Activated CD4-positive, alpha-beta T cell treated with anti-CD3 and anti-CD28 coated beads, Interleukin-2, amount 10 ng/mL, durations not matched to agents 7 days and 5 days (primary cell): ENCODE measurements around the gene DDIT3. TPM values are rescaled to one million over a fixed set of nuclear protein-coding genes. Genes with fewer than 3 reads are reported as not detected.

ENCODE experiments used
- CTCF ChIA-PET: fragments of 350-600 bp; sonication (Branson Sonifier 250); formaldehyde crosslinking; loops from one replicate; lab custom pipeline; 2021; ENCODE audit warnings: antibody characterized with exemption; lab: Charles Lee
- POLR2A ChIA-PET: fragments of 350-600 bp; sonication (Branson Sonifier 250); formaldehyde crosslinking; loops from one replicate; lab custom pipeline; 2021; ENCODE audit warnings: antibody characterized with exemption; lab: Charles Lee
- DNase-seq: peaks from one replicate; pipeline ENCODE4 v3.0.0-alpha.2; 2020
- H3K27ac Mint-ChIP-seq: one replicate; pipeline ENCODE4 v1.8.0; 2021; ENCODE audit warnings: mild to moderate bottlenecking, moderate library complexity, mixed read lengths
- H3K27me3 Mint-ChIP-seq: one replicate; pipeline ENCODE4 v1.8.0; 2021; ENCODE audit warnings: mixed read lengths
- H3K36me3 Mint-ChIP-seq: one replicate; pipeline ENCODE4 v1.8.0; 2021; ENCODE audit warnings: low read depth, mixed read lengths
- H3K4me1 Mint-ChIP-seq: one replicate; pipeline ENCODE4 v1.8.0; 2021; ENCODE audit warnings: mixed read lengths
- H3K4me3 Mint-ChIP-seq: one replicate; pipeline ENCODE4 v1.8.0; 2021; ENCODE audit warnings: mild to moderate bottlenecking, moderate library complexity, mixed read lengths
- H3K9me3 Mint-ChIP-seq: one replicate; pipeline ENCODE4 v1.8.0; 2021; ENCODE audit warnings: mixed read lengths
- total RNA-seq, 2 experiments: library from RNA; stranded (reverse); gene quantifications; one replicate each; pipeline ENCODE4 v1.2.3, GENCODE V29; 2021

Gene DDIT3
- total RNA-seq, 2 experiments from 2014 or later, result 10.5 to 11.4 TPM

DNA sequence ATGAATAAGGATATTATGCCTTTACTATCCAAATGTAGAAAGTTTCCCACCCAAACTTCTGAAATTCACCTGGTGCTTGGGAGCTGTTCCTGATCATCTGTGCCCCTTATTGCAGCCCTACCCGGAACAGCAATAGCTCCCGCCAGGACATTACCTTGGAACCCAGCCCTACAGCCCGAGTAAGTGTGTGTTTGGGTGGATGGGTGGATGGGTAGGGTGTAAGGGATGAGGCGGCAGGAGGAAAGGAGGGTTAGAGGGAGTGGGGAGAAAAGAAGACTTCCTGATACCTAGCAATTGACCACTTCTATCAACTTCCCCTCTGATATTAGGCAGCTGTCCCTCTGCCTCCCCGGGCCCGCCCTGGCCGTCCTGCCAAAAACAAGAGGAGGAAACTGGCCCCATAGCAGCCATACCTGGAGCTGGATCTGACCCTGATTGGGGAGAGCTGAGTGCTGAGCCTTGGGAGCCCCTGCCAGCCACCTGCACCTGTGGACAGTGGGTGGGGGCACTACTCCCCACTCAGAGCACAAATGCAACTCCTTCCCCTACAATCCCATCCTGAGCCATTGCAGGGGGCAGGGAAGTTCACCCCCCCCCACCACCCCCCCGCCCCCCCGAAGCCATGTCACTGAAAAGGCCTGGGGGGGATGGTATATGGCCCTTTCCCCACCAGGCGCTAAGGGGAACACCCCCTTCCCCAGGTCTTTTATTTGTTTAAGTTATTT lies 8.7 kb upstream of the DDIT3 start:
- Mint-ChIP-seq H3K4me3 (no peak overlapping the region), H3K27ac (no peak overlapping the region), H3K36me3 (peaks cover 47% of the 10 kb centered on the region), H3K27me3 (no peaks in the 10 kb centered on the region), H3K9me3 (no peaks in the 10 kb centered on the region), H3K4me1 (peaks cover 16% of the 10 kb centered on the region)
- CTCF ChIA-PET, result interaction anchor here (8.9 kb wide), 1 partner anchor 8 kb away, joined by 70 read pairs; no protein-coding TSS in a partner anchor
- DNase-seq, result no peak
- POLR2A ChIA-PET, result no interaction called here

DNA sequence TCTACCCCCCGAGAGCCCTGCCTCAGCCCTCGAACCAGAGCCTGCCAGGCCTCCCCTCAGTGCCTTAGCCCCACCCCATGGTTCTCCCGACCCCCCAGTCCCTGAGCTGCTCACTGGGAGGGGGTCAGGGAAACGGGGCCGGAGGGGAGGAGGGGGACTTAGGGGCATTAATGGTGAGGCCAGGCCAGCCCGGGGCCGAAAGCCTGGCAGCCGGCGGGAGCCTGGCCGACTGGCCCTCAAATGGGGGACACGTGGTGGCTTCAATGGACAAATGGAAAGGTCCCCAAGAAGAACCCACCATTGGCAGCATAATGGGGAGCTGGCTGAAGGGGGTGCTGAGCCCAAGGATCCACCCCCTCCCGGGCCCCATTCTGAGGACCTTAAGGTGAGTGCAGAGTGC lies 7.9 kb upstream of the DDIT3 start:
- ChIA-PET CTCF (interaction anchor here (0.5 to 8.9 kb wide), 4 partner anchors 9 to 116 kb away, joined by 3 to 70 read pairs (median 3); partner anchors contain the start of gene DCTN2), POLR2A (no interaction called here)
- Mint-ChIP-seq H3K36me3 (peaks cover 46% of the 10 kb centered on the region), H3K4me3 (no peak overlapping the region), H3K4me1 (peaks cover 24% of the 10 kb centered on the region), H3K27ac (no peak overlapping the region), H3K9me3 (no peaks in the 10 kb centered on the region), H3K27me3 (no peaks in the 10 kb centered on the region)
- no peak for DNase-seq

DNA sequence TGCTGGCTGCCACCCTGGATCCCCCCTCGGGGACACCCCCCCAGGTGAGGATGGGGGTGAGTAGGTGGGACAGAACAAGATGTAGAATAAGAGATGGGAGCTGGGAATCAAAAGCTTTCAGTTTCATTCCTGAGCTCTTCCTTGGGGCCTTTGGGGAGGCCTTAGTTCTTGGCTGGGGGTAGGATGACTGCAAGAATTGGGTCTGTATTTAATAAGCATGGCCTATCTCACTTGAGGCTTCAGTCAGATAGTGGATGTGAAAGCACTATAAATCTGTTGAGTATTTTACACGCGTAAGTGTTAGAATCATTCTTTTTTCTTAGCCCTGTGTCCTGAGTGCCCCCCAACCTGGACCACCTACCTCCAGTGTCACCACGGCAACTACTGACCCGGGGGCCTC lies 6.9 kb upstream of the DDIT3 start:
- ChIA-PET POLR2A (interaction anchor here (0.6 kb wide), 1 partner anchor 54 kb away, joined by 7 read pairs; no protein-coding TSS in a partner anchor), CTCF (interaction anchor here (0.7 to 8.9 kb wide), 2 partner anchors 10 to 73 kb away, joined by 3 to 70 read pairs; no protein-coding TSS in a partner anchor)
- peak overlapping the region; percentile 25 for H3K27ac Mint-ChIP-seq
- H3K36me3 Mint-ChIP-seq, result peaks cover 41% of the 10 kb centered on the region
- no peak overlapping the region for H3K4me3 Mint-ChIP-seq
- no peaks in the 10 kb centered on the region for H3K27me3 Mint-ChIP-seq
- H3K4me1 Mint-ChIP-seq, result peaks cover 28% of the 10 kb centered on the region
- no peak for DNase-seq
- no peaks in the 10 kb centered on the region for H3K9me3 Mint-ChIP-seq

DNA sequence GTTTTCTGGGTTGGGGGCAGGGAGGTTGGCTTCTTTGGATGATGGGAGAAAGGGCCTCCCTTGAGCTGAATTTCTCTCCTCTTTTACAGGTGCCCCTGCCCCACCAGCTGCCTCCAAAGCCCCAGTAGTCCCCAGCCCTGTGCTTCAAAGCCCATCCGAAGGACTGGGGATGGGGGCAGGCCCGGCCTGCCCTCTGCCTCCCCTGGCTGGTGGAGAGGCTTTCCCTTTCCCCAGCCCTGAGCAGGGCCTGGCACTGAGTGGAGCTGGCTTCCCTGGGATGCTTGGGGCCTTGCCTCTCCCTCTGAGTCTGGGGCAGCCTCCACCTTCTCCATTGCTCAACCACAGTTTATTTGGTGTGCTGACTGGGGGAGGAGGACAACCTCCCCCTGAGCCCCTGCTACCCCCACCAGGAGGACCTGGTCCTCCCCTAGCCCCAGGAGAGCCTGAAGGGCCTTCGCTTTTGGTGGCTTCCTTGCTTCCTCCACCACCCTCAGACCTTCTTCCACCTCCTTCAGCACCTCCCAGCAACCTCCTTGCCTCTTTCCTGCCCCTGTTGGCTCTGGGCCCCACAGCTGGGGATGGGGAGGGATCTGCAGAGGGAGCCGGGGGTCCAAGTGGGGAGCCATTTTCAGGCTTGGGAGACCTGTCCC lies 6.3 kb upstream of the DDIT3 start:
- Mint-ChIP-seq H3K36me3 (peaks cover 36% of the 10 kb centered on the region), H3K27ac (peak overlapping the region; percentile 46), H3K27me3 (no peaks in the 10 kb centered on the region), H3K4me3 (no peak overlapping the region), H3K4me1 (peaks cover 34% of the 10 kb centered on the region), H3K9me3 (no peaks in the 10 kb centered on the region)
- POLR2A ChIA-PET, result interaction anchor here (0.6 kb wide), 1 partner anchor 54 kb away, joined by 7 read pairs; no protein-coding TSS in a partner anchor
- no peak for DNase-seq
- CTCF ChIA-PET, result interaction anchor here (0.7 to 8.9 kb wide), 2 partner anchors 11 to 73 kb away, joined by 3 to 70 read pairs; no protein-coding TSS in a partner anchor

DNA sequence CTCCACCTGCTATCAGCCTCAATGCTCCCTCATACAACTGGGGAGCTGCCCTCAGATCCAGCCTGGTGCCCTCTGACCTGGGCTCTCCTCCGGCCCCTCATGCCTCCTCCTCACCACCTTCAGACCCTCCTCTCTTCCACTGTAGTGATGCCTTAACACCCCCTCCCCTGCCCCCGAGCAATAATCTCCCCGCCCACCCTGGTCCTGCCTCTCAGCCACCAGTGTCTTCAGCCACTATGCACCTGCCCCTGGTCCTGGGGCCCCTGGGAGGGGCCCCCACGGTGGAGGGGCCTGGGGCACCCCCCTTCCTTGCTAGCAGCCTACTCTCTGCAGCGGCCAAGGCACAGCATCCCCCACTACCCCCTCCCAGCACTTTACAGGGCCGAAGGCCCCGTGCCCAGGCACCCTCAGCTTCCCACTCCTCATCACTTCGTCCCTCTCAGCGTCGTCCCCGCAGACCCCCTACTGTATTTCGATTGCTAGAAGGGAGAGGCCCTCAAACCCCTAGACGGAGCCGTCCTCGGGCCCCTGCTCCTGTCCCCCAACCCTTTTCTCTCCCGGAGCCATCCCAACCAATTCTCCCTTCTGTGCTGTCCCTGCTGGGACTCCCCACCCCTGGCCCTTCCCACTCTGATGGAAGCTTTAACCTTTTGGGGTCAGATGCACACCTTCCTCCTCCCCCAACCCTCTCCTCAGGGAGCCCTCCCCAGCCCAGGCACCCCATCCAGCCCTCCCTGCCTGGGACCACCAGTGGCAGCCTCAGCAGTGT lies 5.5 kb upstream of the DDIT3 start:
- no peak overlapping the region for H3K4me3 Mint-ChIP-seq
- peaks cover 42% of the 10 kb centered on the region for H3K4me1 Mint-ChIP-seq
- no peak for DNase-seq
- H3K27me3 Mint-ChIP-seq, result no peaks in the 10 kb centered on the region
- ChIA-PET CTCF (interaction anchor here (1.5 to 8.9 kb wide), 2 partner anchors 12 to 18 kb away, joined by 5 to 70 read pairs; no protein-coding TSS in a partner anchor), POLR2A (no interaction called here)
- H3K36me3 Mint-ChIP-seq, result peaks cover 33% of the 10 kb centered on the region
- H3K9me3 Mint-ChIP-seq, result no peaks in the 10 kb centered on the region
- H3K27ac Mint-ChIP-seq, result no peak overlapping the region

DNA sequence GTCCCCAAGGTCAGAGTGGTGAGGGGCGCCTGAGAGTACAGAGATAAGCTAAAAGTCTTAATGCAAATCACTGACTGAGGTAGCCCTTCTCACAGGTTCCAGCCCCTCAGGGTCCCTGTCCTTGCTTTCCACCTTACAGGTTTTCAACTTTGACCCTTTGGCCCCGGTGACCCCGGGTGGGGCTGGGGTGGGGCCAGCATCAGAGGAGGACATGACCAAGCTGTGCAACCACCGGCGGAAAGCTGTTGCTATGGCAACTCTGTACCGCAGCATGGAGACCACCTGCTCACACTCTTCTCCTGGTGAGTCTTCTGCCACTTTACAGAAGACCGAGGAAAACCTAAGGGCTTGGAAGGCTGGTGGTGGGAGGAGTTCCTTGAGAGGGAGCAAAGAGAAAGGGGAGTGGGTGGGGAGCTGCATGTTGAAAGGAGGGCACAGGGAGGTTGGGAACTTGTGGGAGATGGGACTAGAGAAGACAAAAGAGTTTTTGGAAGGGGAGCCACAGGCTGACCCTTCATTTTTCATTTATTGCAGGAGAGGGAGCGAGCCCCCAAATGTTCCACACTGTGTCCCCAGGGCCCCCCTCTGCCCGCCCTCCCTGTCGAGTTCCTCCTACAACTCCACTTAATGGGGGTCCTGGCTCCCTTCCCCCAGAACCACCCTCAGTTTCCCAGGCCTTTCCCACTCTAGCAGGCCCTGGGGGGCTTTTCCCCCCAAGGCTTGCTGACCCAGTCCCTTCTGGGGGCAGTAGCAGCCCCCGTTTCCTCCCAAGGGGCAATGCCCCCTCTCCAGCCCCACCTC lies 4.7 kb upstream of the DDIT3 start:
- H3K36me3 Mint-ChIP-seq, result peaks cover 33% of the 10 kb centered on the region
- H3K27ac Mint-ChIP-seq, result peak overlapping the region; percentile 94
- CTCF ChIA-PET, result interaction anchor here (0.6 to 8.9 kb wide), 6 partner anchors 12 to 92 kb away, joined by 3 to 70 read pairs (median 4); partner anchors contain the start of gene GLI1
- peaks cover 43% of the 10 kb centered on the region for H3K4me1 Mint-ChIP-seq
- POLR2A ChIA-PET, result interaction anchor here (0.6 kb wide), 1 partner anchor 11 kb away, joined by 3 read pairs; no protein-coding TSS in a partner anchor
- no peaks in the 10 kb centered on the region for H3K27me3 Mint-ChIP-seq
- no peaks in the 10 kb centered on the region for H3K9me3 Mint-ChIP-seq
- DNase-seq, result no peak
- H3K4me3 Mint-ChIP-seq, result peak overlapping the region; percentile 98

DNA sequence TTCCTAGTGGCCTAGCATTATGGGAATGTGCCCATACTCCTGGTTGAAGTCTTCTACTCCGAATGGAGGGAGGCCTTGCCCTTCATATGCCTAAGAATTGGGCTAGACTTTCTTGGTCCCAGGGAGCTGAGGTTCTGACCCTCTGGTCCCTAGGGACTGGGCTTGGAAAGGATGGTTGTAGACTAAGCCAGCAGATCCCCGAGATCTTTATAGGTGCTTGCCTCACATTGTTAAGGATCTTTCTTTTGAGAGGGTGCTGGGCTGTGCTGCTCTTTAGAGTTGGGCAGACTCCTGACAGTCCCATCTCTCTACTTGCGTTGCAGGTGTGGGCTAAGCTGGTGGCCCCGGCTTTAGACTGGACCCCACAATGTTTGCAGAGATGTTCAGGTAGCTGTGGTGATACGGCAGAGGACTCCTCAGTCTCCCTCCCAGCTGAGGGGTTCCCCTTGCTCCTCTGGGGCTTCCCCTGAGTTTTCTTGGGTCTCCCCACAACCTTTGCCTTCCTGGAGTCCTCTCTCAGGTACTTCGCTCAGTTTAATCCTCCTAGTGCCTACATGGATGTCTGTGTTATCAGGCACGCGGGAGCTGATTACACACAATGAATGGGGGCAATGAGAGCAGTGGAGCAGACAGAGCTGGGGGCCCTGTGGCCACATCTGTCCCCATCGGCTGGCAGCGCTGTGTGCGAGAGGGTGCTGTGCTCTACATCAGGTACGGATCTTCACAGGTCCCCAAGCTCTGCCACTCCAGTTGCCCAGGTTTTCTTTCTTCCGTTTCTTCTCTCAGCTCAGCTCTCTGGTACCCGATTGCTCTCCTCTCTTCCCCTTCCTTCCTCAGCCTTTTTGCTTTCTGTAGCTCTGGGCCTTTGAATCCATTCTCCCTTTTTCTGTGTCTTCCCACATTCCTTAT lies 3.6 kb upstream of the DDIT3 start:
- peaks cover 31% of the 10 kb centered on the region for H3K36me3 Mint-ChIP-seq
- CTCF ChIA-PET, result interaction anchor here (0.6 to 8.9 kb wide), 8 partner anchors 9 to 93 kb away, joined by 3 to 70 read pairs (median 4); partner anchors contain the start of gene GLI1

DNA sequence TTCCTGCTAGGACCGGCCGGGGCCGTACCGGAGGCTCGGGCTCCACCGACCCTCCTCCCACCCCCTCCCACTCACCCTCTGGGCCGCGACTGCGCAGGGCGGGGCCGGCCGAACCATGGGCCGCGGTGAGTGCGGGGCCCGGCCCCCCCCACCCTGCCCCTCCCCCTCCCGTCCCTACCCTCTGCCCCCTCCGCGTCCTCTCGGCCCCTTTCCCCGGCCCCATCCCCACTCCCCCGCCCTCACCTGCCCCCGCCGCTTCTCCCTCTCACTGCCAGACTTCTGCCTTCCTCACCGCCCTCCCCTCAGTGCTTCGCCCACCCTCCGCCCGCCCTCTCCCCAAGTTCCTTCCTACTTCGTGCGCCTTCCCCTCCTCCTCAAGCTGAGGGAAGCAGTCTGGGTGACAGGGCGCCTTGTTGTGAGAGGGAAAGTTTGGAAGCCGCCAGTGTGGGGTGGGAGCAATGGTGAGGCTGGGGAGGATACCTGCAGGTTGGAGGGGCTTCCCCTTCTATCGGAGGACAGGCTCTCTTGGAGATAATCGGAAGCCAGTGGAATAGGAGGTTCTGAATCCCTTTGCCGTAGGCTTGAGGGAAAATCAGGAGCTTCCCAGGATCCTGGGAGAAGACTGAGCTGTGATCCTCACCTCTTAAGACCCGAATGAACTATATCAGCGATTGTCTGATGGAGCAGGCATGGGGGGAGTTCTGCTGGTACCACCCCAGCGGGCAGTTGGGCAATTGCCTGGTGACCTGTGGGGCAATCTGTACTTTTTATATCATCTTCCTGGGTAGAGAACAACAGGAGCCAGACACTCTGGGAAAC lies 2.8 kb upstream of the DDIT3 start:
- CTCF ChIA-PET, result interaction anchor here (0.6 to 8.9 kb wide), 6 partner anchors 8 to 77 kb away, joined by 3 to 70 read pairs (median 4); no protein-coding TSS in a partner anchor
- H3K4me1 Mint-ChIP-seq, result peaks cover 55% of the 10 kb centered on the region
- peak overlapping the region; percentile 94 for H3K27ac Mint-ChIP-seq
- peak overlapping the region; percentile 98 for H3K4me3 Mint-ChIP-seq
- no peaks in the 10 kb centered on the region for H3K27me3 Mint-ChIP-seq
- H3K9me3 Mint-ChIP-seq, result no peaks in the 10 kb centered on the region
- POLR2A ChIA-PET, result no interaction called here
- peaks cover 31% of the 10 kb centered on the region for H3K36me3 Mint-ChIP-seq
- DNase-seq, result peak; percentile 60

More for the DNA sequence above, 3.6 kb upstream of the DDIT3 start:
- H3K4me1 Mint-ChIP-seq, result peaks cover 48% of the 10 kb centered on the region
- no peaks in the 10 kb centered on the region for H3K9me3 Mint-ChIP-seq
- H3K27ac Mint-ChIP-seq, result peak overlapping the region; percentile 94
- no peaks in the 10 kb centered on the region for H3K27me3 Mint-ChIP-seq
- POLR2A ChIA-PET, result interaction anchor here (0.9 kb wide), 1 partner anchor 23 kb away, joined by 3 read pairs; the partner anchor contains the start of gene DCTN2
- DNase-seq, result no peak
- H3K4me3 Mint-ChIP-seq, result peak overlapping the region; percentile 98

DNA sequence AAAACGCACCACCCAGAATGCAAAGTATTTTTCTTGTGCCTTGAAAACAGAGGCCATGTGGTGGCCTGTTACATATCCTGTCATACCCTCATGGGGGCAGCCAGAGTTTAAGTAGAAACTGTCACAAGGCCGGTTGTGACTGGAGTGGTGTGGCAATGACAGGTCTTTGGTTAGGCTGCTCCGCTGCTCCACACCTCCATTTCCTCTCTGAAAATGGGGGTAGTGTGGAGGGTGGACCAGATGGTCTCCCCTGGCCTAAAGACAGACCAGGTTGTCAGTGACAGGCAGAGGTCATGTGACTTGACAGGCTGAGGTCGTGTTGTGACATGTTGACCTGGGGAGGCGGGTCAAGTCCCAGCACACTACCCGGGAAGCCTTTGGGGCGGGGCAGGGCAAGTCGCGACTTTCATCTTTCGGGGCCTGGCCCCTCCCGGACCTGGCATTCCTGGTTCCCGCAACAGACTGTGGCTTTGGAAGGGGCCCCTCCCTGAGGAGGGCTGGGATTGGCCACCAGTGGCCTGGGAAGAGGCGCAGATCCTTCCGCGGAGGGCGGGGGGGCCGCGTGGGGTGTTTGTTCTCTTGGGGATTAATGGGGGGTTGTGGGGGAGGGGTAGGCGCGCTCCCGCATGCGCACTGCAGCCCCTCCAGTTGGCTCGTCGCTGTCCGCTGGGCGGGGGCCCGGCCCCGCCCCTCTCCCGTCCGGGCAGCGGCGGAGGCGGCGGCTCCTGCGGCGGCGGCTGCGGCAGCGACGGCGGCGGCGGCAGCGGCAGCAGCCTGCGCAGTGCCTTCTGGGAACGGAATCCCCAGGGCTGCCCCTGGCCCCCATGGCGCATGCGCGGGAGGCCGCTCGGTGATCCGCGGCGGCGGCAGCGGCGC lies 1.9 kb upstream of the DDIT3 start, which contains the start of gene MBD6:
Gene MBD6 (plus strand): TSS at position 814 of the 876 bp plus-strand sequence. CDS start 1,480 bp downstream, outside the sequence.
- peak within 1 kb of the TSS; percentile 98 for H3K4me3 Mint-ChIP-seq
- H3K4me1 Mint-ChIP-seq, result peaks cover 61% of the 10 kb centered on the region
- peaks cover 34% of the 10 kb centered on the region for H3K36me3 Mint-ChIP-seq
- ChIA-PET POLR2A (no interaction called here), CTCF (interaction anchor here (0.6 to 8.9 kb wide), 2 partner anchors 15 to 63 kb away, joined by 3 to 70 read pairs; no protein-coding TSS in a partner anchor)
- H3K27ac Mint-ChIP-seq, result peak within 1 kb of the TSS; percentile 100
- DNase-seq, result peak; percentile 91
- H3K27me3 Mint-ChIP-seq, result no peaks in the 10 kb centered on the region
- no peaks in the 10 kb centered on the region for H3K9me3 Mint-ChIP-seq
